ENCODE data around the gene AADAC. TPM values are rescaled to one million over a fixed set of nuclear protein-coding genes. Genes with fewer than 3 reads are reported as not detected.

AADAC gene
- total and polyA plus RNA-seq, 9 donors = 0.21 to 40.6 (median 0.38) TPM; not detected in 5

- H3K27ac ChIP-seq = no peak overlapping the region
- no peaks in the 10 kb centered on the region for H3K9me3 ChIP-seq
- H3K4me1 ChIP-seq (ENCODE audit: insufficient read depth) = no peaks in the 10 kb centered on the region
- 70 to 76% (median 74%) methylated on average over 4 of the region's 4 CpGs for WGBS, 3 donors
- H3K27me3 ChIP-seq = no peaks in the 10 kb centered on the region
- TF ChIP-seq CTCF (IDR thresholded peaks at IDR 0.05) (no peak), EP300 (IDR thresholded peaks at IDR 0.05) (no peak), POLR2A (IDR thresholded peaks at IDR 0.05) (no peak)
- no peaks in the 10 kb centered on the region for H3K36me3 ChIP-seq
- DNase-seq = no peak
- intact Hi-C loops (cut with DNase I) = no loop called here
- H3K4me3 ChIP-seq = no peak overlapping the region
These were observed 38.3 kb upstream of the AADAC start for GRCh38 chr3:151775314-151776258.

- 78 to 90% (median 85%) methylated on average over 1 of the region's 1 CpG for WGBS, 3 donors
- Histone ChIP-seq H3K9me3 (no peaks in the 10 kb centered on the region), H3K27ac (no peak overlapping the region), H3K4me1 (ENCODE audit: insufficient read depth) (no peaks in the 10 kb centered on the region), H3K27me3 (no peaks in the 10 kb centered on the region), H3K36me3 (no peaks in the 10 kb centered on the region), H3K4me3 (no peak overlapping the region)
- TF ChIP-seq CTCF (IDR thresholded peaks at IDR 0.05) (no peak), POLR2A (IDR thresholded peaks at IDR 0.05) (no peak), EP300 (IDR thresholded peaks at IDR 0.05) (no peak)
- DNase-seq = no peak
- intact Hi-C loops (cut with DNase I) = no loop called here
These were observed 37.6 kb upstream of the AADAC start for GRCh38 chr3:151776259-151776740.

GRCh38 chr3:151777880-151778279 lies 36.0 kb upstream of the AADAC start:
- no peaks in the 10 kb centered on the region for H3K4me1 ChIP-seq (ENCODE audit: insufficient read depth)
- no peaks in the 10 kb centered on the region for H3K27me3 ChIP-seq
- no peaks in the 10 kb centered on the region for H3K36me3 ChIP-seq
- intact Hi-C loops (cut with DNase I) = no loop called here
- no peak for TF ChIP-seq EP300 (IDR thresholded peaks at IDR 0.05)
- TF ChIP-seq POLR2A (IDR thresholded peaks at IDR 0.05) = no peak
- TF ChIP-seq CTCF (IDR thresholded peaks at IDR 0.05) = no peak
- no peak overlapping the region for H3K4me3 ChIP-seq
- H3K27ac ChIP-seq = no peak overlapping the region
- no peak for DNase-seq
- WGBS, 3 donors = 93 to 95% (median 95%) methylated on average over 2 of the region's 2 CpGs
- no peaks in the 10 kb centered on the region for H3K9me3 ChIP-seq

- Histone ChIP-seq H3K4me1 (ENCODE audit: insufficient read depth) (no peaks in the 10 kb centered on the region), H3K27ac (no peak overlapping the region), H3K36me3 (no peaks in the 10 kb centered on the region), H3K9me3 (no peaks in the 10 kb centered on the region), H3K27me3 (no peaks in the 10 kb centered on the region), H3K4me3 (no peak overlapping the region)
- intact Hi-C loops (cut with DNase I) = no loop called here
- TF ChIP-seq CTCF (IDR thresholded peaks at IDR 0.05) (no peak), POLR2A (IDR thresholded peaks at IDR 0.05) (no peak), EP300 (IDR thresholded peaks at IDR 0.05) (no peak)
- no peak for DNase-seq
These were observed 26.3 kb upstream of the AADAC start for GRCh38 chr3:151787626-151788025.
